Activated T-cell treated with anti-CD3 and anti-CD28 coated beads, Interleukin-2, amount 50 U/mL, for 72 hours (primary cell): ENCODE data around the gene NARS2. TPM values are rescaled to one million over a fixed set of nuclear protein-coding genes. Genes with fewer than 3 reads are reported as not detected.
A peak's percentile ranks its signal among the peaks of the same experiment; 100 is the strongest.

Experiments
- ATAC-seq, 2 donors: fragments of 150-1000 bp; cut with Tn5 transposase; replicated peaks in 1 of 2; 2 replicates each; pipeline ENCODE4 v1.10.0; 2021; ENCODE audit warnings: moderate library complexity in 2 of 2, mild to moderate bottlenecking in 1 of 2
- DNase-seq, 2 donors: peaks; one replicate each; pipeline ENCODE4 v3.0.0; 2021 to 2022; ENCODE audit warnings: mixed read lengths in 1 of 2
- H3K27ac Mint-ChIP-seq: one replicate; pipeline ENCODE4 v1.8.0; 2022; ENCODE audit warnings: mild to moderate bottlenecking, moderate library complexity, mixed read lengths
- H3K27me3 Mint-ChIP-seq: one replicate; pipeline ENCODE4 v1.8.0; 2022; ENCODE audit warnings: low read depth, mixed read lengths
- H3K36me3 Mint-ChIP-seq, 2 donors: one replicate each; pipeline ENCODE4 v1.8.0; 2022; ENCODE audit warnings: mixed read lengths in 2 of 2, mild to moderate bottlenecking in 1 of 2; ENCODE audit not compliant: insufficient read depth in 2 of 2
- H3K4me1 Mint-ChIP-seq: one replicate; pipeline ENCODE4 v1.8.0; 2022; ENCODE audit warnings: low read depth, mixed read lengths
- H3K4me3 Mint-ChIP-seq, 2 donors: one replicate each; pipeline ENCODE4 v1.8.0; 2022; ENCODE audit warnings: mild to moderate bottlenecking in 2 of 2, mixed read lengths in 2 of 2, moderate library complexity in 2 of 2
- H3K9me3 Mint-ChIP-seq, 2 donors: one replicate each; pipeline ENCODE4 v1.8.0; 2022; ENCODE audit warnings: mixed read lengths in 2 of 2
- total RNA-seq, 2 donors: library from RNA; stranded (reverse); gene quantifications; one replicate each; pipeline ENCODE4 v1.2.3, GENCODE V29; 2022

The NARS2 gene
- total RNA-seq, 2 donors from 2014 or later, result 15.7 to 24.4 TPM

- DNase-seq, result no peak
- Mint-ChIP-seq H3K4me3 (no peak overlapping the region), H3K9me3 (no peaks in the 10 kb centered on the region), H3K27ac (no peak overlapping the region), H3K4me1 (peaks cover 33% of the 10 kb centered on the region), H3K36me3 (peaks cover 12 to 27% of the 10 kb centered on the region in 2 donors), H3K27me3 (no peaks in the 10 kb centered on the region)
- ATAC-seq, result no peak
Measured at GRCh38 chr11:78460471-78460870, 114.2 kb downstream of the NARS2 start.

GRCh38 chr11:78459738-78460137 lies 114.9 kb downstream of the NARS2 start:
- H3K36me3 Mint-ChIP-seq, result peaks cover 12 to 26% of the 10 kb centered on the region in 2 donors
- H3K4me3 Mint-ChIP-seq, result no peak overlapping the region
- H3K27me3 Mint-ChIP-seq, result no peaks in the 10 kb centered on the region
- DNase-seq (no peak), ATAC-seq (no peak)
- H3K27ac Mint-ChIP-seq, result no peak overlapping the region
- peaks cover 29% of the 10 kb centered on the region for H3K4me1 Mint-ChIP-seq
- H3K9me3 Mint-ChIP-seq, result no peaks in the 10 kb centered on the region

DNA sequence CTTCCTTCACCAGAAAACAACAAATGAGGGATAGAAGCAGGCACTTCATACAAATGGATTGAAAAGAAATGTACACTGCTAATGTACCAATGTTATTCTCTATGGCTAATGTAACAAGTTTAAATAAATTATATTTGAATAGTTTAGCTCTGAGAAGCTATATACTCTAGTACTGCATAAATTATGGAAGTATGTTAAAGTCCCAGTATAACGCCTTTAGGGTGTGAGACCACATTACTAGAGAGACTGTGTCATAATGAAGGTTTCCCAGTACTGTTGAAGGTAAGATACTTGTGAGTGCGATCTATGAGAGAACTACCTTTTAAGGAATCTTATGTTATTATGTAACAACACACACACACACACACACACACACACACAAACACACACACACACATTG lies 117.2 kb downstream of the NARS2 start:
- no peak overlapping the region for H3K4me3 Mint-ChIP-seq
- peaks cover 27% of the 10 kb centered on the region for H3K4me1 Mint-ChIP-seq
- no peak for DNase-seq
- H3K36me3 Mint-ChIP-seq, result peaks cover 9 to 24% of the 10 kb centered on the region in 2 donors
- no peaks in the 10 kb centered on the region for H3K27me3 Mint-ChIP-seq
- ATAC-seq, result no peak
- no peaks in the 10 kb centered on the region for H3K9me3 Mint-ChIP-seq
- no peak overlapping the region for H3K27ac Mint-ChIP-seq

DNA sequence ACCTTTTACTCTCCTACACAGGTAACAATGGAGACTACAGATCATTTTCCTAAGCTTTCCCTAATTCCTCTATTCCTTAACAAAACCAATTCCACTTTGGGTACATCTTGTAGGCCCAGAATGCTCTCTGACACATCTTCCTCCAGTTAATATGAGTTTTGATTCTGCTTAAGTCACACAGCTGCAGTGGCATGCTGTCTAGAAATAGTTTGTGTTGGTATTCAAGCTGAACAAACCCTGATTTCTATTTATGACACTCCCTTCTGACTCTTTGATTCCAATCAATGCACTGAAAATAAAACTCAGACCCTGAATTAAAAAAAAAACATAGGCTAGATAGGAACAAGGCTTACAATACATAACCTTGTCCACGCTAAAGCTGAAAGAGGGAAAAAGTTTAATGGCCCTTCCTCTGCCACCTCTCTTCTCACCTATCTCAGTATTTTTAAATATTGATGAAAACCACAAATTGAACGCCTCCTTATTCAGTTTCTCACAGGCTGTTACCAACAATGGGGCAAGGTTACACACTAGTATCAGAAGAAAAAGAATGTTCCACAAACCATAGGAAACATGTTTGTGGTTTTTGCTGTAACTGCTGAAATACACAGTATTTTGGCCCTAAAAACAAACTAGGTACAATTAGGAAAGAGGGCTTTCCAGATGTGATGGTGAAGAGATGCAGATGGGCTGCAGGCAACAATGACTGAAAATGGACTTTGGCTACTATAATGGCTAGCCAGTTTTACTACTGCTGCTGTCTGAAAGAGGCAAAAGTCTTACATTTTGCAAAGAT lies 121.3 kb downstream of the NARS2 start:
- H3K36me3 Mint-ChIP-seq, result peaks cover 0 to 5% of the 10 kb centered on the region in 2 donors
- H3K4me3 Mint-ChIP-seq, result no peak overlapping the region
- H3K27me3 Mint-ChIP-seq, result no peaks in the 10 kb centered on the region
- no peak for ATAC-seq
- H3K4me1 Mint-ChIP-seq, result peaks cover 9% of the 10 kb centered on the region
- peak overlapping the region; percentile 18 for H3K27ac Mint-ChIP-seq
- DNase-seq, result no peak
- no peaks in the 10 kb centered on the region for H3K9me3 Mint-ChIP-seq

DNA sequence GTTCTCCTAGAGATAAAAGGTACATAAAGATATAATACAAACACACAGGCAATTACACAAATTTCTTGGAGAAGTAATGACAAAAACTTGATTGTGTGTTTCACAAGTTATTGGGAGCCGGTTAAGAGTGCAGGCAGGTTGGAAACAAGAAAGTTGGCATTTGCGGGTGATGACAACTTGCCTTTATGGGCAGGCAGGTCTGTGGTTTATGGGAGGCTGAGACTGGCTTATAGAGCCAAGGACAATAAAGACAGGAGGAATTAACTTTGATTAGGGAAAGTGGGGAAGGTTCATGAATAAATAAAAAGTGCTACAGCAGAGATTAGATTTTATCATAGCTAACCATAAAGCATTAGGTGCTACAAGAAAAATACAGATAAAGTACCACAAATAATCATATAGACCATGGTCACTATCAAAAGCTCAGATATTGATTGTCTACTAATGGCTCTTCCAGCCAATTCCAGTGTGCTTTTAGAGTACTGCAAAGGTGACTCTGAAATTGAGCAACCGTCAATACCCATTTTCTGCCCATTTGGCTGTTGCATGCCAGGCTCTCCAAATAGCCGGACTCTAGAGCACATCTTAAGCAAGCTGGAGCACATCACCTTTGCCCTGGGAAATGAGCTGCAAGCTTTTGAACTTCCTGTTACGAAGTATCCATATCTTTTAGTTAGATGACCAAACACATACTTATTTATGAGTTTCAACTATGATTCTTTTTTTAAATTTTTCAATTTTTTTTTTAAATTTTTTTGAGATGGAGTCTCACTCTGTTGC lies 123.1 kb downstream of the NARS2 start:
- H3K36me3 Mint-ChIP-seq, result peaks cover 0 to 2% of the 10 kb centered on the region in 2 donors

GRCh38 chr11:78450866-78451265 lies 123.8 kb downstream of the NARS2 start:
- H3K27ac Mint-ChIP-seq, result peak overlapping the region; percentile 94
- no peak overlapping the region for H3K4me3 Mint-ChIP-seq
- no peaks in the 10 kb centered on the region for H3K36me3 Mint-ChIP-seq
- no peaks in the 10 kb centered on the region for H3K27me3 Mint-ChIP-seq
- ATAC-seq (no peak), DNase-seq (no peak)
- H3K4me1 Mint-ChIP-seq, result peaks cover 9% of the 10 kb centered on the region
- no peaks in the 10 kb centered on the region for H3K9me3 Mint-ChIP-seq

More for the DNA sequence above, 123.1 kb downstream of the NARS2 start:
- no peak overlapping the region for H3K4me3 Mint-ChIP-seq
- peak overlapping the region; percentile 94 for H3K27ac Mint-ChIP-seq
- DNase-seq, result no peak
- no peaks in the 10 kb centered on the region for H3K9me3 Mint-ChIP-seq
- no peak for ATAC-seq
- H3K27me3 Mint-ChIP-seq, result no peaks in the 10 kb centered on the region
- peaks cover 9% of the 10 kb centered on the region for H3K4me1 Mint-ChIP-seq

- H3K27ac Mint-ChIP-seq, result no peak overlapping the region
Measured at GRCh38 chr11:78449866-78450265, 124.8 kb downstream of the NARS2 start.

GRCh38 chr11:78446210-78446609 lies 128.5 kb downstream of the NARS2 start:
- peaks cover 0 to 5% of the 10 kb centered on the region in 2 donors for H3K36me3 Mint-ChIP-seq

More at GRCh38 chr11:78449866-78450265, 124.8 kb downstream of the NARS2 start:
- peaks cover 9% of the 10 kb centered on the region for H3K4me1 Mint-ChIP-seq
- no peak overlapping the region for H3K4me3 Mint-ChIP-seq
- DNase-seq (no peak), ATAC-seq (no peak)
- no peaks in the 10 kb centered on the region for H3K36me3 Mint-ChIP-seq
- no peaks in the 10 kb centered on the region for H3K9me3 Mint-ChIP-seq
- H3K27me3 Mint-ChIP-seq, result no peaks in the 10 kb centered on the region

GRCh38 chr11:78444726-78445125 lies 129.9 kb downstream of the NARS2 start:
- Mint-ChIP-seq H3K36me3 (peaks cover 0 to 5% of the 10 kb centered on the region in 2 donors), H3K27ac (no peak overlapping the region), H3K4me3 (no peak overlapping the region), H3K4me1 (no peaks in the 10 kb centered on the region), H3K9me3 (no peaks in the 10 kb centered on the region), H3K27me3 (no peaks in the 10 kb centered on the region)
- no peak for DNase-seq
- no peak for ATAC-seq

More at GRCh38 chr11:78446210-78446609, 128.5 kb downstream of the NARS2 start:
- H3K4me3 Mint-ChIP-seq, result no peak overlapping the region
- ATAC-seq (no peak), DNase-seq (no peak)
- no peak overlapping the region for H3K27ac Mint-ChIP-seq
- H3K4me1 Mint-ChIP-seq, result no peaks in the 10 kb centered on the region
- no peaks in the 10 kb centered on the region for H3K27me3 Mint-ChIP-seq
- no peaks in the 10 kb centered on the region for H3K9me3 Mint-ChIP-seq

DNA sequence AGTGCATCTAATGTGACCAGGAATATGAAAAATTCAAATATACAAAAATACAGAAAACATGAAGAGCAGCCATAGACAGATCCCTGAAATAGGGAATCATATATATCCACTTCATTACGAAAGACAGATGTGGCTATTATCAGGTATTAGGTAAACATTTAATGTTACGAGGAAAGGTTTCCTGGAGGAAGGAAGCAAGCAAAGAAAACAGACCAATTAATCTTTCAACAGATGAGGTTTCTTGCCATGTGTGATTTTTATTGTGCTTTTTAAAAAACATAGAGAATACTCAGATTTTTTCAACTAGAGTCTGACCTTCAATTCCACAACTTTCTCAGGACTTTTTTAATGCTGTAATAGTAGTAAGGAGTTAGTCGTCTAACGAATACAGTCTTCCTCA lies 132.7 kb downstream of the NARS2 start:
- H3K4me3 Mint-ChIP-seq, result no peak overlapping the region
- H3K27me3 Mint-ChIP-seq, result no peaks in the 10 kb centered on the region
- ATAC-seq (no peak), DNase-seq (no peak)
- no peaks in the 10 kb centered on the region for H3K4me1 Mint-ChIP-seq
- no peak overlapping the region for H3K27ac Mint-ChIP-seq
- no peaks in the 10 kb centered on the region for H3K9me3 Mint-ChIP-seq
- H3K36me3 Mint-ChIP-seq, result peaks cover 0 to 5% of the 10 kb centered on the region in 2 donors

GRCh38 chr11:78438298-78438975 lies 136.2 kb downstream of the NARS2 start:
- no peak overlapping the region for H3K4me3 Mint-ChIP-seq
- H3K9me3 Mint-ChIP-seq, result no peaks in the 10 kb centered on the region
- no peaks in the 10 kb centered on the region for H3K27me3 Mint-ChIP-seq
- DNase-seq, result no peak
- H3K4me1 Mint-ChIP-seq, result no peaks in the 10 kb centered on the region
- H3K36me3 Mint-ChIP-seq, result peaks cover 0 to 5% of the 10 kb centered on the region in 2 donors
- ATAC-seq, result no peak
- H3K27ac Mint-ChIP-seq, result no peak overlapping the region

- Mint-ChIP-seq H3K36me3 (no peaks in the 10 kb centered on the region), H3K9me3 (no peaks in the 10 kb centered on the region), H3K4me3 (no peak overlapping the region), H3K4me1 (peaks cover 21% of the 10 kb centered on the region), H3K27ac (no peak overlapping the region), H3K27me3 (no peaks in the 10 kb centered on the region)
- DNase-seq (no peak), ATAC-seq (no peak)
Measured at GRCh38 chr11:78432956-78433355, 141.7 kb downstream of the NARS2 start.

GRCh38 chr11:78432058-78432515 lies 142.6 kb downstream of the NARS2 start:
- DNase-seq, result peak in 1 of 2 donors; percentile 21
- Mint-ChIP-seq H3K27me3 (no peaks in the 10 kb centered on the region), H3K4me3 (no peak overlapping the region), H3K36me3 (no peaks in the 10 kb centered on the region), H3K4me1 (peaks cover 30% of the 10 kb centered on the region), H3K9me3 (no peaks in the 10 kb centered on the region), H3K27ac (no peak overlapping the region)
- no peak for ATAC-seq
